OCI-LY3 (cell line): ENCODE measurements around the gene VRK2.

ENCODE experiments used
- H2AFZ ChIP-seq: fragments of 200-600, 300-600 bp; shearing (Covaris generic); 2 replicates; pipeline ENCODE4 v1.6.0; 2014; ENCODE audit warnings: antibody characterized with exemption, low read depth, low read length
- H3K27ac ChIP-seq: fragments of 200-600, 300-600 bp; sonication (generic); 2 replicates; pipeline ENCODE4 v1.5.1; 2014; ENCODE audit warnings: mild to moderate bottlenecking, low read length, moderate library complexity, mixed read lengths
- H3K27me3 ChIP-seq: fragments of 200-600, 300-600 bp; sonication (generic); 2 replicates; pipeline ENCODE4 v1.6.1; 2014; ENCODE audit warnings: low read depth, low read length, mixed read lengths
- H3K36me3 ChIP-seq: fragments of 200-600, 300-600 bp; sonication (generic); replicated peaks from 2 replicates; pipeline ENCODE3; 2014; ENCODE audit warnings: low read depth, low read length, mixed read lengths
- H3K4me1 ChIP-seq: fragments of 300-600, 200-600 bp; sonication (generic); 2 replicates; pipeline ENCODE4 v1.6.1; 2014; ENCODE audit warnings: low read length, mixed read lengths
- H3K4me2 ChIP-seq: fragments of 200-600, 300-600 bp; sonication (generic); 2 replicates; pipeline ENCODE4 v1.6.1; 2014; ENCODE audit warnings: low read length, mixed read lengths
- H3K4me3 ChIP-seq: fragments of 300-600, 200-600 bp; sonication (generic); 2 replicates; pipeline ENCODE4 v1.5.1; 2014; ENCODE audit warnings: antibody characterized with exemption, mild to moderate bottlenecking, low read length, moderate library complexity
- H3K79me2 ChIP-seq: fragments of 300-600, 200-600 bp; shearing (Covaris generic); 2 replicates; pipeline ENCODE4 v1.6.1; 2014; ENCODE audit warnings: mild to moderate bottlenecking, low read length, mixed read lengths
- H3K9ac ChIP-seq: fragments of 300-600, 200-600 bp; shearing (Covaris generic); 2 replicates; pipeline ENCODE4 v1.6.0; 2014; ENCODE audit warnings: mild to moderate bottlenecking, low read length, moderate library complexity
- H3K9me3 ChIP-seq: fragments of 200-600, 300-600 bp; shearing (Covaris generic); 2 replicates; pipeline ENCODE4 v1.6.1; 2014; ENCODE audit warnings: low read length, mixed read lengths; ENCODE audit not compliant: insufficient read depth
- H4K20me1 ChIP-seq: fragments of 200-600, 300-600 bp; sonication (generic); 2 replicates; pipeline ENCODE4 v1.6.1; 2016; ENCODE audit warnings: low read length, mixed read lengths; ENCODE audit not compliant: insufficient read depth
- CTCF ChIP-seq: fragments of 200-600, 300-600 bp; sonication (generic); IDR thresholded peaks from 2 replicates; pipeline ENCODE4 v1.5.1; 2014; ENCODE audit warnings: antibody characterized with exemption, low read length, low read depth
- EZH2phosphoT487 ChIP-seq: fragments of 200-600 bp; shearing (Covaris generic); IDR thresholded peaks from 2 replicates; pipeline ENCODE4 v1.6.1; 2018; ENCODE audit warnings: antibody characterized with exemption, mixed run types, low read depth

The VRK2 gene

GRCh38 chr2:58204195-58204959 lies 157.8 kb downstream of the VRK2 start:
- Histone ChIP-seq H3K4me1 (no peaks in the 10 kb centered on the region), H3K27ac (no peak overlapping the region), H3K27me3 (no peaks in the 10 kb centered on the region), H3K36me3 (peaks cover 11% of the 10 kb centered on the region), H3K4me3 (no peak overlapping the region), H3K79me2 (no peaks in the 10 kb centered on the region), H3K9me3 (no peaks in the 10 kb centered on the region), H3K9ac (no peak overlapping the region), H4K20me1 (no peaks in the 10 kb centered on the region), H3K4me2 (no peak overlapping the region), H2AFZ (no peak overlapping the region)
- TF ChIP-seq EZH2phosphoT487 (no peak), CTCF (no peak)

GRCh38 chr2:58206785-58207184 lies 160.2 kb downstream of the VRK2 start:
- peaks cover 23% of the 10 kb centered on the region for H3K36me3 ChIP-seq
- TF ChIP-seq CTCF (no peak), EZH2phosphoT487 (no peak)
- H3K27ac ChIP-seq, result no peak overlapping the region
- no peak overlapping the region for H2AFZ ChIP-seq
- no peaks in the 10 kb centered on the region for H3K4me1 ChIP-seq
- H3K4me2 ChIP-seq, result no peak overlapping the region
- no peaks in the 10 kb centered on the region for H3K27me3 ChIP-seq
- H4K20me1 ChIP-seq, result no peaks in the 10 kb centered on the region
- no peak overlapping the region for H3K9ac ChIP-seq
- H3K4me3 ChIP-seq, result no peak overlapping the region
- H3K79me2 ChIP-seq, result no peaks in the 10 kb centered on the region
- peaks cover 3% of the 10 kb centered on the region; the same call in 1 of the 2 replicates for H3K9me3 ChIP-seq

- H3K27me3 ChIP-seq, result no peaks in the 10 kb centered on the region
- H3K36me3 ChIP-seq, result peaks cover 24% of the 10 kb centered on the region
- H2AFZ ChIP-seq, result no peak overlapping the region
- peaks cover 3% of the 10 kb centered on the region; the same call in 1 of the 2 replicates for H3K9me3 ChIP-seq
- H3K27ac ChIP-seq, result no peak overlapping the region
- no peak overlapping the region for H3K4me2 ChIP-seq
- no peak overlapping the region for H3K9ac ChIP-seq
- no peaks in the 10 kb centered on the region for H4K20me1 ChIP-seq
- no peak overlapping the region for H3K4me3 ChIP-seq
- no peak for TF ChIP-seq CTCF
- TF ChIP-seq EZH2phosphoT487, result no peak
- no peaks in the 10 kb centered on the region for H3K4me1 ChIP-seq
- no peaks in the 10 kb centered on the region for H3K79me2 ChIP-seq
Observed at GRCh38 chr2:58207189-58207588, 160.6 kb downstream of the VRK2 start.
